SKM-1 (cell line): Measurements from ENCODE around the gene CTNNA1.

Source experiments
- DNase-seq: peaks from one replicate; lab custom pipeline; 2025; ENCODE audit not compliant: unreplicated experiment; lab: John Stamatoyannopoulos, UW

CTNNA1 gene

GRCh38 chr5:138981586-138981985 lies 228.4 kb downstream of the CTNNA1 start:
- DNase-seq: no peak

- DNase-seq: no peak
Measured at GRCh38 chr5:138983984-138984383, 230.8 kb downstream of the CTNNA1 start.
